K562 (cell line): Measurements from ENCODE around the gene CLTC. TPM values are rescaled to one million over a fixed set of nuclear protein-coding genes. Genes with fewer than 3 reads are reported as not detected.
A peak's percentile ranks its signal among the peaks of the same experiment; 100 is the strongest.

Experiments used
- ATF6 ChIP-seq: sonication (generic); formaldehyde crosslinking; IDR thresholded peaks from 2 replicates; pipeline ENCODE4 v1.4.0; 2020; ENCODE audit warnings: mild to moderate bottlenecking, missing genetic modification reagents
- E4F1 ChIP-seq: fragments of 250-450 bp; sonication (Bioruptor Pico); IDR thresholded peaks from 2 replicates; pipeline ENCODE4 v1.5.0; 2021; ENCODE audit warnings: mild to moderate bottlenecking, borderline replicate concordance
- HMGN3 ChIP-seq: IDR thresholded peaks from 2 replicates; pipeline ENCODE4 v1.6.1; 2011; ENCODE audit warnings: borderline replicate concordance, low read depth, mild to moderate bottlenecking, mixed read lengths, low read length; ENCODE audit not compliant: insufficient read length; ENCODE audit errors: extremely low read depth
- MAFF ChIP-seq: IDR thresholded peaks from 2 replicates; pipeline ENCODE4 v1.6.1; 2012; ENCODE audit warnings: low read length, improper control_type of control experiment
- MTF1 ChIP-seq: fragments of 250-450 bp; sonication (Bioruptor Pico); IDR thresholded peaks from 2 replicates; pipeline ENCODE4 v1.9.0; 2021; ENCODE audit warnings: moderate library complexity, mild to moderate bottlenecking, inconsistent platforms, borderline replicate concordance
- RBFOX2 ChIP-seq: fragments of 200-400 bp; formaldehyde crosslinking; IDR thresholded peaks from 2 replicates; pipeline ENCODE4 v1.6.1; 2017; ENCODE audit warnings: low read depth, mild to moderate bottlenecking, low read length, moderate library complexity
- TAF1 ChIP-seq: IDR thresholded peaks from 2 replicates; pipeline ENCODE4 v1.6.1; 2011; ENCODE audit warnings: mild to moderate bottlenecking, low read length, moderate library complexity; ENCODE audit not compliant: insufficient read depth, control insufficient read depth, severe bottlenecking; ENCODE audit errors: extremely low read depth
- TARDBP ChIP-seq: fragments of 450-650 bp; IDR thresholded peaks from 2 replicates; pipeline ENCODE4 v1.6.1; 2016
- ZC3H8 ChIP-seq: fragments of 450-650 bp; IDR thresholded peaks from 2 replicates; pipeline ENCODE4 v1.6.1; 2017
- ZNF146 ChIP-seq: IDR thresholded peaks from one replicate; pipeline ENCODE4 v1.6.1; 2018; ENCODE audit warnings: missing compliant biosample characterization; ENCODE audit not compliant: unreplicated experiment
- ZNF318 ChIP-seq, 2 experiments: fragments of 450-650 bp; IDR thresholded peaks; 2 replicates each; pipeline ENCODE4 v1.6.1; 2016; ENCODE audit warnings: mild to moderate bottlenecking in 2 of 2, borderline replicate concordance in 1 of 2, low read depth in 1 of 2, moderate library complexity in 1 of 2
- polyA plus RNA-seq, 8 experiments: library from polyadenylated mRNA; depleted of rRNA in 4 of 8; stranded (reverse) in 5 of 8; unstranded in 3 of 8; fragments of >200 nt; fragmentation: Nextera tagmentation in 2 of 8; fragmentation: Illumina TruSeq in 1 of 8; extraction: Ambion mirVana in 2 of 8; extraction: Trizol in 1 of 8; gene quantifications; 2 replicates each; pipeline versions ENCODE4 v1.2.1 to v1.2.3, GENCODE V29; 2011 to 2014; ENCODE audit warnings: inconsistent platforms in 1 of 8, missing spikeins in 1 of 8
- total RNA-seq, 7 experiments: library from RNA; depleted of rRNA in 6 of 7; stranded (reverse); fragments of >200 nt in 6 of 7; fragmentation: Illumina TruSeq in 2 of 7; extraction: Trizol in 2 of 7; gene quantifications; 2 replicates each; pipeline versions ENCODE4 v1.2.1 to v1.2.3, GENCODE V29; 2011 to 2021; ENCODE audit warnings: low replicate concordance in 1 of 7

Gene CLTC
- total and polyA plus RNA-seq, 9 of the 15 experiments (the other 6 are each of a cell fraction or from before 2014, with no cell fraction given) = 115 to 267 (median 174) TPM

- no peak for TF ChIP-seq ZNF146
- TF ChIP-seq ZC3H8 = peak; percentile 80; the same call in 1 of the 2 replicates
- TF ChIP-seq MAFF = peak; percentile 68
- peak; percentile 85 for TF ChIP-seq HMGN3
- no peak for TF ChIP-seq E4F1 (CRISPR knock-in tag)
- peak in 1 of 2 experiments; percentile 88; a peak in 2 of 4 replicates for TF ChIP-seq ZNF318 (IDR thresholded peaks at IDR 0.05; ENCODE audit: borderline replicate concordance in 1 of 2, low read depth in 1 of 2)
- TF ChIP-seq TARDBP = no peak
- peak; percentile 97 for TF ChIP-seq TAF1
- peak; percentile 95 for TF ChIP-seq RBFOX2
- TF ChIP-seq ATF6 (CRISPR knock-in tag) = peak; percentile 91; the same call in 1 of the 2 replicates
- no peak for TF ChIP-seq MTF1 (CRISPR knock-in tag)
Observed at GRCh38 chr17:59619298-59620063, at the start of gene CLTC (continued).
